ENCODE results near the gene MICAL2. TPM values are rescaled to one million over a fixed set of nuclear protein-coding genes. Genes with fewer than 3 reads are reported as not detected.

MICAL2 gene
- total RNA-seq, 4 donors from 2014 or later = 24.7 to 53.7 (median 37.0) TPM

DNA sequence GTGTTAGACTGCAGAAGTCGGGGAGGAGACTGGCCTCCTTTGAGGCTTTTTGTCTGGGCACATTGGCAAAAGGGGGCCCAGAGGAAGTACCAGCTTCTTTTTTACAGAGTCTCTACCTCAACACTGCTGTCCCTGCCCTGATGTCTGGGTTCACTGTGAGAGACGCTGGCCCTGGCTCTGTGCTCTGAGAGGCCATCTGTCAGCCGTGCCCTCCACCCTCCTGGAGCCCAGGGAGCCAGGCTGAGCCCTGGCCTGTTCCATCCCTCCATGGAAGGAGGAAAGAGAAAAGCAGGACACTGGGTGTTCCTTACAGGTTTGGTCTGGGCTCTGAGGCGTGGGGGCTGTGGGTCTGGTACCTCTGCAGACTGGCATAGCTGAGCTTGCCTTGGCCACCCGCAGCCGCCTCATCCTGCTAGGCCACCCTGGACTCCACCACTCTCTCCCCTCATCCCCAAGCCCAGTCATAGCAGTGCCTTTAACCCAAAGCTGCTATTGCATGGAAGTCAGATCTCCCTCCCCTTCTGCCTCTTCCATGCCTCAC, 161.5 kb downstream of the MICAL2 start:
- TF ChIP-seq, protein P1, sequence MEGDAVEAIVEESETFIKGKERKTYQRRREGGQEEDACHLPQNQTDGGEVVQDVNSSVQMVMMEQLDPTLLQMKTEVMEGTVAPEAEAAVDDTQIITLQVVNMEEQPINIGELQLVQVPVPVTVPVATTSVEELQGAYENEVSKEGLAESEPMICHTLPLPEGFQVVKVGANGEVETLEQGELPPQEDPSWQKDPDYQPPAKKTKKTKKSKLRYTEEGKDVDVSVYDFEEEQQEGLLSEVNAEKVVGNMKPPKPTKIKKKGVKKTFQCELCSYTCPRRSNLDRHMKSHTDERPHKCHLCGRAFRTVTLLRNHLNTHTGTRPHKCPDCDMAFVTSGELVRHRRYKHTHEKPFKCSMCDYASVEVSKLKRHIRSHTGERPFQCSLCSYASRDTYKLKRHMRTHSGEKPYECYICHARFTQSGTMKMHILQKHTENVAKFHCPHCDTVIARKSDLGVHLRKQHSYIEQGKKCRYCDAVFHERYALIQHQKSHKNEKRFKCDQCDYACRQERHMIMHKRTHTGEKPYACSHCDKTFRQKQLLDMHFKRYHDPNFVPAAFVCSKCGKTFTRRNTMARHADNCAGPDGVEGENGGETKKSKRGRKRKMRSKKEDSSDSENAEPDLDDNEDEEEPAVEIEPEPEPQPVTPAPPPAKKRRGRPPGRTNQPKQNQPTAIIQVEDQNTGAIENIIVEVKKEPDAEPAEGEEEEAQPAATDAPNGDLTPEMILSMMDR (IDR thresholded peaks at IDR 0.05 in 4 of 5, conservative IDR thresholded peaks at IDR 0.05 in 1 of 5) = no peak
- no peak for TF ChIP-seq POLR2A (IDR thresholded peaks at IDR 0.05)
- H3K27ac ChIP-seq = no peak overlapping the region
- H3K36me3 ChIP-seq = no peaks in the 10 kb centered on the region
- in situ Hi-C loops (cut with MboI; ENCODE audit: low sequenced_read_pairs in 4 of 4) = loop anchor here in 2 of 4 donors (25.0 kb wide), 1 partner anchor 460 kb away; no protein-coding TSS in a partner anchor
- H3K4me3 ChIP-seq = no peak overlapping the region
- H3K4me1 ChIP-seq = no peaks in the 10 kb centered on the region
- intact Hi-C loops (cut with DNase I; ENCODE audit: low total_unique reads) = no loop called here
- ATAC-seq (no peak), DNase-seq (no peak)
- H3K27me3 ChIP-seq = no peaks in the 10 kb centered on the region
- no peaks in the 10 kb centered on the region for H3K9me3 ChIP-seq

DNA sequence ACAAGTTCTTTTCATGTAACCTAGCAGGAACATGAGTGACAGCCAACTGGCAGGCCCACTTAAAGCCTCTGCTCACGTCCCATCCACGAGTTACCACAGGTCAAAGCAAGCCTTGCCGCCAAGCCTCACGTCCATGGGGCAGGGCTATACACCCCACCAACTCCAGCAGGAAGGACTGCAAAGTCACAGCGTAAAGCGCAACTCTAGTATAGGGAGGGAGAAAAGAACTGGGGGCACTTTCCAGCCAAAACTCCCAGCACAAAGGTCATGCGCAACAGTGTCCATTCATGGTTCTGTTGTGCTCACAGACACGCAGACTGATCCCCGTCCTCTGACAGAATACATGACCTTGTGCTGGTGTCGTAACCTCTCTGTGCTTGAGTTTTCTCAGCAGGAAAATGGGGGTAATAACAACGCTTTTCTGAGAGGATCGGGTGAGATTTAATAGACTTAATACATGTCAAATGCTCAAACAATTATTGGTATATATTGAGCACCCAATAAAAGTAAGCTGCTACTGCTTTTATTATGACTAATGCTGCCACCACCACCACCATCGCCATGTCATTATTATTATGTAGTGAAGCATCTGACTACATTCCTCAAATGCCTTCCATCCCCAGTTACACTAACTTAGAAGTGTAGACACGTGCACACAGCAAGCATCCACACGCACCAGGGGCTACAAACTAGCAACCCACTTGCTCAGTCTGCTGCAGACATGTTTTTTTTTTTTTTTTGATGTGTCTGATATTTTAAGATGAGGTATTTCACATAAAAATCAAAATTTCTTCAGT, 162.6 kb downstream of the MICAL2 start:
- H3K4me1 ChIP-seq = no peaks in the 10 kb centered on the region
- H3K27me3 ChIP-seq = no peaks in the 10 kb centered on the region
- H3K9me3 ChIP-seq = no peaks in the 10 kb centered on the region
- in situ Hi-C loops (cut with MboI; ENCODE audit: low sequenced_read_pairs in 4 of 4) = loop anchor here in 2 of 4 donors (25.0 kb wide), 1 partner anchor 461 kb away; no protein-coding TSS in a partner anchor
- intact Hi-C loops (cut with DNase I; ENCODE audit: low total_unique reads) = no loop called here
- no peak overlapping the region for H3K4me3 ChIP-seq
- TF ChIP-seq, protein P1 (IDR thresholded peaks at IDR 0.05 in 4 of 5, conservative IDR thresholded peaks at IDR 0.05 in 1 of 5) = no peak
- TF ChIP-seq POLR2A (IDR thresholded peaks at IDR 0.05) = no peak
- no peaks in the 10 kb centered on the region for H3K36me3 ChIP-seq
- no peak overlapping the region for H3K27ac ChIP-seq
- DNase-seq (no peak), ATAC-seq (no peak)

DNA sequence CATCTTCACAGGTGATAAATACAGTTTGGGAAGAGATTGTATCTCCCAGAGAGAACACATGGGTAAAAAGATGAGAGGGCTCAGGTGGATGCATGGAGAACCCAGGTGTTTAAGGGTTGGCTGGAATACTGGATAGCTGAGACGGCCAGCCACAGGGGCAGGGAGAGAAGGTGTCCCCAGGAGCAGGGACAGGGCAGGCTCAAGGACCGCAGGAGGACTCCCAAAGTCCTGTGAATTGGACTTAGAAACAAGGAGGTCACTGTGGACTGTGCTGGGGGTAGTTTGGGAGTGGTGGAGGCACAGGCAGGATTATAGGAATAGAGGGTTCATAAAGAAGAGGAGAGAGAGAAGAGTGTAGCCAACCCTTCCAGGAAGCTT, 163.2 kb downstream of the MICAL2 start:
- no peaks in the 10 kb centered on the region for H3K4me1 ChIP-seq
- H3K27me3 ChIP-seq = no peaks in the 10 kb centered on the region
- H3K4me3 ChIP-seq = no peak overlapping the region
- no peaks in the 10 kb centered on the region for H3K9me3 ChIP-seq
- intact Hi-C loops (cut with DNase I; ENCODE audit: low total_unique reads) = no loop called here
- ATAC-seq (no peak), DNase-seq (no peak)
- H3K27ac ChIP-seq = no peak overlapping the region
- TF ChIP-seq, protein P1 (IDR thresholded peaks at IDR 0.05 in 4 of 5, conservative IDR thresholded peaks at IDR 0.05 in 1 of 5) = no peak
- TF ChIP-seq POLR2A (IDR thresholded peaks at IDR 0.05) = no peak
- in situ Hi-C loops (cut with MboI; ENCODE audit: low sequenced_read_pairs in 4 of 4) = loop anchor here in 2 of 4 donors (25.0 kb wide), 1 partner anchor 461 kb away; no protein-coding TSS in a partner anchor
- H3K36me3 ChIP-seq = no peaks in the 10 kb centered on the region

DNA sequence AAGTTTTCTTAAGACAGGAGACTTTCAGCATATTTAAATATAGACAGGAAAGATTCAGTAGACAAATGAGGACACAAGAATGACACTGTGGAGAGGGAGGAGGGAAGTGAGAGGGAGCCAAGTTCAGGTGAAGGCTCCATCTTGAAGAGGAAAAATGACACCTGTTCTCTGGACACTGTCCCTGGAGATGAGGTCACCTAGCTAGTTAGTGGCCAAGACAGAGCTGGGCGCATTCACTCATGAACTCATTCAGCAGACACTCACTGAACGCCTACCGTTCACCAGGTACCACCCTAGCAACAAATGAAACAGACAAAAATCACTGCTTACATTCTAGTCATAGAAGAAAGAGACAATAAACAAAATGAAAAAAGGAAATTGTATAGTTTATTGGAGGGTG, 163.7 kb downstream of the MICAL2 start:
- no peak for TF ChIP-seq POLR2A (IDR thresholded peaks at IDR 0.05)
- TF ChIP-seq, protein P1 (IDR thresholded peaks at IDR 0.05 in 4 of 5, conservative IDR thresholded peaks at IDR 0.05 in 1 of 5) = no peak
- ATAC-seq (no peak), DNase-seq (no peak)
- intact Hi-C loops (cut with DNase I; ENCODE audit: low total_unique reads) = no loop called here
- Histone ChIP-seq H3K27me3 (no peaks in the 10 kb centered on the region), H3K4me1 (no peaks in the 10 kb centered on the region), H3K36me3 (no peaks in the 10 kb centered on the region), H3K9me3 (no peaks in the 10 kb centered on the region), H3K27ac (no peak overlapping the region), H3K4me3 (no peak overlapping the region)
- in situ Hi-C loops (cut with MboI; ENCODE audit: low sequenced_read_pairs in 4 of 4) = loop anchor here in 2 of 4 donors (25.0 kb wide), 1 partner anchor 462 kb away; no protein-coding TSS in a partner anchor

Data from gastrocnemius medialis (tissue), 4 donors.